ENCODE data around the gene HYDIN. TPM values are rescaled to one million over a fixed set of nuclear protein-coding genes. Genes with fewer than 3 reads are reported as not detected.

The HYDIN gene
- total RNA-seq, 2 experiments from 2014 or later: not detected

DNA sequence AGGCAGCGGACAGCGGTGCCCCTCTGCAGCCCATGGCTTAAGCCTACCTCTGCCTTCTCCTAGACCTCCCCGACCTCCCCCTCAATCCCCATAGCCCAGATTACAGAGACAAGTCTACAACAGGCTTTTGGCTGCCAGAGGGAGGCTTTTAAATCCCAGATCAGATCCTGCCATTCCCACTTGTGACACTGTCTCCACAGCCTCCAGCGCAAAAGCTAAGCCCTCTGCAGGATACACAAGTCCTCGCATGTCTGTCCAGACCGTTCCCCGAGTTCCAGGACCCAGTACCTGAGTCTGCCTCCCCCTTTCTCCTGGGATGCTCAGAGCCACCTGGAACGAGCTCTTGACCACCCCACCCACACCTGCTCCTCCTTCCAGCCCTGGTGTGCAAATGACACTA lies 460.8 kb downstream of the HYDIN start:
- H3K27me3 Mint-ChIP-seq (ENCODE audit: low read depth): no peaks in the 10 kb centered on the region
- intact Hi-C loops (cut with micrococcal nuclease): loop anchor here (10.0 kb wide), 1 partner anchor 605 kb away; no protein-coding TSS in a partner anchor
- H3K36me3 Mint-ChIP-seq (ENCODE audit: low read depth): peaks cover 4% of the 10 kb centered on the region
- no peaks in the 10 kb centered on the region for H3K9me3 Mint-ChIP-seq
- H3K4me3 Mint-ChIP-seq: no peak overlapping the region
- no peak overlapping the region for H3K27ac Mint-ChIP-seq
- CTCF ChIA-PET: interaction anchor here (0.6 to 5.8 kb wide), 11 partner anchors 9 to 142 kb away, joined by 3 to 70 read pairs (median 8); no protein-coding TSS in a partner anchor
- peaks cover 3% of the 10 kb centered on the region for H3K4me1 Mint-ChIP-seq (ENCODE audit: low read depth)
- no peak for DNase-seq

DNA sequence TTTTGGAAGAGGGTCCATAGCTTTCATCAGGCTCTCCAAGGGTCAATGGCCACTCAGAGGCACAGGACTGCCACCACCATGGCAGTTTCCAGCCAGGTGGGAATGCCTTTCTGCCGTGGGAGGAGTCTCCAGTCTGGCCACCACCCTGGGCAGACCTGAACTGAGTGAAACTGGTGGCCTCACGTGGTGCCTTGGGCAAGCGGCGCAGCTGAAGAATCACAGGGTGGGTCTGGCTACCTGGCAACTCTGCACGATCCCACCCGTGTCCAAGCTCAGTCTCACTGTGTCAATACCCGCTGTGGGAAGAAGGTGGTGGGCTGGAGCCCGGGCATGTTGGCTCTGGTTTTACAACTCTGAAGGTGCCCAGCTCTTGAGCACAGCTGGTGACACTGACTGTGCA lies 461.4 kb downstream of the HYDIN start:
- Mint-ChIP-seq H3K4me3 (no peak overlapping the region), H3K4me1 (ENCODE audit: low read depth) (peaks cover 3% of the 10 kb centered on the region), H3K36me3 (ENCODE audit: low read depth) (peaks cover 4% of the 10 kb centered on the region), H3K27me3 (ENCODE audit: low read depth) (no peaks in the 10 kb centered on the region), H3K27ac (no peak overlapping the region), H3K9me3 (no peaks in the 10 kb centered on the region)
- DNase-seq: no peak
- CTCF ChIA-PET: interaction anchor here (1.3 to 5.8 kb wide), 4 partner anchors 10 to 96 kb away, joined by 5 to 70 read pairs (median 10); no protein-coding TSS in a partner anchor
- intact Hi-C loops (cut with micrococcal nuclease): no loop called here

DNA sequence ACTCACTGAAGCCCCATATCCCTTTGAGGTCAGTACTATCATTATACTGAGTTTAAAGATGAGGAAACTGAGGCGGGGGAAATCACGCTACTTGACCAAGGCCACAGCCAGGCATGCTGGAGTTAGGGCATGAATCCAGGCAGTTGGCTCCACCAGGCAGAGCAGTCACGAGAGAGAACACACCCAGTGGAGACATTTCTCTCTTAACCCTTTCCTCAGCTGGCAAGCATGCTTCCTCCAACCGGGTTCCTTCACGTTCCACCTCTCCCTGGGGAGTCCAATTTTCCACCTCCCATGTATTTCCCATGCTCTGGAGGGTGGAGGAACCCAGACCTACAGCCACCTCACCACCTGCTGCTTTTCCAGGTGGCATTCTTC lies 462.3 kb downstream of the HYDIN start:
- peaks cover 3% of the 10 kb centered on the region for H3K36me3 Mint-ChIP-seq (ENCODE audit: low read depth)
- no peak overlapping the region for H3K4me3 Mint-ChIP-seq
- H3K9me3 Mint-ChIP-seq: no peaks in the 10 kb centered on the region
- intact Hi-C loops (cut with micrococcal nuclease): no loop called here
- H3K4me1 Mint-ChIP-seq (ENCODE audit: low read depth): peaks cover 3% of the 10 kb centered on the region
- no peaks in the 10 kb centered on the region for H3K27me3 Mint-ChIP-seq (ENCODE audit: low read depth)
- CTCF ChIA-PET: interaction anchor here (2.2 to 5.8 kb wide), 2 partner anchors 87 to 95 kb away, joined by 7 to 70 read pairs; no protein-coding TSS in a partner anchor
- no peak for DNase-seq
- no peak overlapping the region for H3K27ac Mint-ChIP-seq

DNA sequence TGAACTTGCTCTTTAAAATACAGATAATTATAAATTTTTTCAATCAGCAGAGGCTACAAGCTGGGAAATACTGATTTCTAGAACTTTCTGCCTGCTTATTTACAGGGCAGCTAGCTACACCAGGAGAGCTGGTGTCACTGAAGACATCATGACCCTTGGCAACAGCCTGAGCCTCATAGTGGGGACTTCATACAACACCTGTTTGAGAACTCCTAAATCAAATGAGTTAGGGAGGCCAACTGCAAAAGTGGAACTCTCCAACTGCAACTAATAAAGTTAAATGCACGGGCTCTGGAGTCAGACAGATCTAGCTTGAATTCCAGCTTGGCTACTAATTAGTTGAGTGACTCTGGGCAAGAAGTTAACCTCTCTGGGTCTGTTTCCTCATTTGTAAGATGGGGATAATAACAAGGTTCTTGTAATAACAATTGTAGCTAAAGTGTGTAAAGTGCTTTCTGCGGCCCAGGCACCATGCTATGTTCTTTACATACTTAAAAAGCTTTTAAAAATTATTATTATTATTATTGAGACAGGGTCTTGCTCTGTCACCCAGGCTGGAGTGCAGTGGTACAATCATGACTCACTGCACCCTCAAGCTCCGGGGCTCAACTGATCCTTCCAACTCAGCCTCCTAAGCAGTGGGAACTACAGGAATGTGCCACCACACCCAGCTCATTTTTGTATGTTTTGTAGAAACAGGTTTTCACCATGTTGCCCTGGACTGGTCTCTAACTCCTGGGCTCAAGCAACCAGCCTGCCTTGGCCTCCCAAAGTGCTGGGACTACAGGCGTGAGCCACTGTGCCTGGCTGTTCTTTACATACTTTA lies 462.9 kb downstream of the HYDIN start:
- no peak for DNase-seq
- H3K27me3 Mint-ChIP-seq (ENCODE audit: low read depth): no peaks in the 10 kb centered on the region
- H3K9me3 Mint-ChIP-seq: no peaks in the 10 kb centered on the region
- CTCF ChIA-PET: interaction anchor here (0.6 to 5.8 kb wide), 4 partner anchors 87 to 1158 kb away, joined by 3 to 70 read pairs (median 6); no protein-coding TSS in a partner anchor
- H3K36me3 Mint-ChIP-seq (ENCODE audit: low read depth): peaks cover 3% of the 10 kb centered on the region
- intact Hi-C loops (cut with micrococcal nuclease): no loop called here
- H3K27ac Mint-ChIP-seq: no peak overlapping the region
- no peak overlapping the region for H3K4me3 Mint-ChIP-seq
- H3K4me1 Mint-ChIP-seq (ENCODE audit: low read depth): peaks cover 3% of the 10 kb centered on the region

DNA sequence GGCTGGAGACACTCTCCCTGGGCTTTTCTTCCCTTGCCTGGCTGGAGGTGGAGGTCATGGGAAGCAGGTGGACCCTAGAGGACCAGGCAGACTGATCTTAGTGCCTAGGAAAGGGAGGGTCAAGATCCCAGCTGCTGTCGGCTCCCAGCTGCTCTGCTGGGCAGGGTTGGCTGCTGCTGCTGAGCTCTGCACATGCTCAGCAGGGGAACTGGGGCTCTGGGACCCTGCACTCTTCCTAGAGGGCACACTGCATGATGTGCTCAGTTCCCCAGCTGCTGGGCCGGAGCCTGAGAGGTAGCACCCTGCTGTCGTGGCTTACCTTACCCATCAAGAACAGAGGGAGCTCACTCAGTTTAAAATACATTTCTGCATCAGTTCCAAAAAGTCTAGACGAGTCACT lies 463.9 kb downstream of the HYDIN start:
- H3K36me3 Mint-ChIP-seq (ENCODE audit: low read depth): peaks cover 6% of the 10 kb centered on the region
- no peak overlapping the region for H3K27ac Mint-ChIP-seq
- DNase-seq: no peak
- intact Hi-C loops (cut with micrococcal nuclease): no loop called here
- no peak overlapping the region for H3K4me3 Mint-ChIP-seq
- H3K9me3 Mint-ChIP-seq: no peaks in the 10 kb centered on the region
- peaks cover 3% of the 10 kb centered on the region for H3K4me1 Mint-ChIP-seq (ENCODE audit: low read depth)
- CTCF ChIA-PET: interaction anchor here (1.0 kb wide), 1 partner anchor 113 kb away, joined by 3 read pairs; no protein-coding TSS in a partner anchor
- H3K27me3 Mint-ChIP-seq (ENCODE audit: low read depth): no peaks in the 10 kb centered on the region

DNA sequence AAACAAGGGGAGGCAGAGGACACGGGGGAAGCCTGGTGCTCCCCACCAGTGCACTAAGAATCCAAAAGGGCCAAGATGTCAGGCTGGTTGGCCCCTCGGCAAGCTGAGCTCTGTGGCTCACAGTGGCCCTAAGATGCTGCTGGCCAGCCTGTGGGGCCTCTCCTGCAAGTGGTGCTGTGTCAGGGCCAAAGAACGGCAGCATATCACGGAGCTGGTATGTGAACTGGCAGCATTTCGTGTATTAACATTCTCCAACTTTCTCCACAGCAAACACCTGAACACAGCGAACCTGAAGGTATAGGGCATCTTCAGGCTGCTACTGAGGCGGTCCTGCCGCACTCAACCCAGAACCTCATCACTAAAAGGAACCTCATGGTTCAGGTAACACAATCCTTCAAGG lies 464.3 kb downstream of the HYDIN start:
- Mint-ChIP-seq H3K36me3 (ENCODE audit: low read depth) (peaks cover 8% of the 10 kb centered on the region), H3K4me1 (ENCODE audit: low read depth) (peaks cover 3% of the 10 kb centered on the region), H3K27ac (no peak overlapping the region), H3K4me3 (no peak overlapping the region), H3K9me3 (no peaks in the 10 kb centered on the region), H3K27me3 (ENCODE audit: low read depth) (no peaks in the 10 kb centered on the region)
- intact Hi-C loops (cut with micrococcal nuclease): no loop called here
- CTCF ChIA-PET: interaction anchor here (1.0 kb wide), 1 partner anchor 113 kb away, joined by 3 read pairs; no protein-coding TSS in a partner anchor
- DNase-seq: no peak

DNA sequence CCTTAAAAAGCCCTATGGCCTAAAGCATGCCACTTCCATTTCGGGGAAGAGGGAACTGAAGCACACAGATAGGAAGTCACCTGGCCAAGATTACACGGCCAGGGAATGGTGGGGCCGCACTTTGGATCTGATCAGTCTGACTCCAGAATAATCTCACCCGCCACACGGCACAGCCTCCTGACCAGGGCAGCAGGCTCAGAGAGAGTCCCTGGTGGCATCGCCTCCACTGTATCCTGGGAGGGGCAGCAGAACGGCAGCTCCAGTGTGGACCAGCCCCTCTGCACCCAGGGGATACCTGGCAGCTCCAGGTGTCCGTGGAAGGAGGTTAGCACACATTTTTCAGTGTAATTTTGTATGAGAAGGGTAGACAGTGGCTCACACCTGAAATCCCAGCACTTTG lies 465.0 kb downstream of the HYDIN start:
- Mint-ChIP-seq H3K27ac (no peak overlapping the region), H3K4me1 (ENCODE audit: low read depth) (peaks cover 3% of the 10 kb centered on the region), H3K27me3 (ENCODE audit: low read depth) (no peaks in the 10 kb centered on the region), H3K36me3 (ENCODE audit: low read depth) (peaks cover 8% of the 10 kb centered on the region), H3K9me3 (no peaks in the 10 kb centered on the region), H3K4me3 (no peak overlapping the region)
- CTCF ChIA-PET: no interaction called here
- no peak for DNase-seq
- intact Hi-C loops (cut with micrococcal nuclease): no loop called here

DNA sequence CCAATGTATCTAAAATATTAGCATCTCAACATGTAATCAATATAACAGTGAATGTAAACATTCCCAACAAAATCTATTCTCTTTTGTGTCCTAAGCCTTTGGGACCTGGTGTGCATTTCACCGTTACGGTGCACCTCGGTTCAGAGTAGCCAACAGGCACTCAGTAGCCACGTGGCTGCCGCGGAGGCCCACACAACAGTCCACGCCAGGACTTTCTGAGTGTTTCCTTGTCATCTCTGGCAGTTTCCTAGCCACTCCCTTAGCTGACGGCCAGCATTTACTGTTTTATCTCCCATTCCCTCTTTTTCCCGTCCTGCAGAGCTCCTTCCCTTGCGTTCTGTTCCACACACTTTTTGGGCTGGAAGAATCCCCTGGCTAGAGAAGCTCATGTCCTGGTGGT lies 465.9 kb downstream of the HYDIN start:
- H3K27me3 Mint-ChIP-seq (ENCODE audit: low read depth): no peaks in the 10 kb centered on the region
- no peak for DNase-seq
- H3K27ac Mint-ChIP-seq: no peak overlapping the region
- peaks cover 7% of the 10 kb centered on the region for H3K36me3 Mint-ChIP-seq (ENCODE audit: low read depth)
- CTCF ChIA-PET: interaction anchor here (0.6 kb wide), 1 partner anchor 19 kb away, joined by 4 read pairs; no protein-coding TSS in a partner anchor
- peaks cover 4% of the 10 kb centered on the region for H3K4me1 Mint-ChIP-seq (ENCODE audit: low read depth)
- H3K9me3 Mint-ChIP-seq: no peaks in the 10 kb centered on the region
- H3K4me3 Mint-ChIP-seq: no peak overlapping the region
- intact Hi-C loops (cut with micrococcal nuclease): no loop called here

DNA sequence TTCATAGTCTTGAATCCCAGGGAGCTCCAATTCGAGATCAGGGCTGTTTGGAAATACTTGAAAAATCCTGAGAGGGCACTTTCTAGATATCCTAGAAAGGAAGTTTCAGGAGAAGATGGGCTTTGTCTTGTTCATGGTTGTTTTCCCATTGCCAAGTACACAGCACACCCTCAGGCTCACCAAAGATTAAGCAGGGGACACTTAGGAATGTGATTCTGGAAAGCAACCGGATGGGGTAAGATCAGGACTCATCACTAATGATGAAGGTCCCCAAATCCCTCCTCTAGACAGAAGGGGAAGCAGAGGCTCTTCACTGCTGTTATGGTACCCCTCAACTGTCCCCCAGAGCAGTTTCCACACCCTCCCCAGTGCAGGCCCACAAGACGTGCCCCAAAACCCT lies 470.3 kb downstream of the HYDIN start:
- Mint-ChIP-seq H3K36me3 (ENCODE audit: low read depth) (peaks cover 16% of the 10 kb centered on the region), H3K27me3 (ENCODE audit: low read depth) (no peaks in the 10 kb centered on the region), H3K4me3 (no peak overlapping the region), H3K4me1 (ENCODE audit: low read depth) (peaks cover 4% of the 10 kb centered on the region), H3K27ac (no peak overlapping the region), H3K9me3 (no peaks in the 10 kb centered on the region)
- no peak for DNase-seq
- intact Hi-C loops (cut with micrococcal nuclease): no loop called here
- CTCF ChIA-PET: interaction anchor here (0.7 kb wide), 1 partner anchor 11 kb away, joined by 3 read pairs; no protein-coding TSS in a partner anchor

DNA sequence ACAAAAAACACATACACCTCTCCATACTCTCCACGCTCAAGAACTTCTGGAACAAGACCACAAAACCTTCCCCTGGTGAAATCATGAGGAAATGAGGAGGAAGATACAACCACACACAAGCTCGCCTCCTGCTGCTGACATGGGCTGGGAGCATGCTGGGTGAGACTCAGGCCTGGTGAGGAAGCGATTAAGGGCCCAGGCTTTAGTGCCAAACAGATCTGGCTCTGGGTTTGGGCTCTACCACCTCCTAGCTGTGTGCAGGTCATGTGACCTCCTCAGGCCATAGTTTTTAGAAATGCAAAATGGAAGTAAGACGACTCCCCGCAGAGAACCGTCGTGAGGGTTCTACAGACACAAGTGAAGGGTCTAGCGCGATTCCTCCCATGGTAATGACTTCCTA lies 470.9 kb downstream of the HYDIN start:
- H3K36me3 Mint-ChIP-seq (ENCODE audit: low read depth): peaks cover 15% of the 10 kb centered on the region
- intact Hi-C loops (cut with micrococcal nuclease): no loop called here
- H3K4me1 Mint-ChIP-seq (ENCODE audit: low read depth): peaks cover 4% of the 10 kb centered on the region
- no peak for DNase-seq
- H3K9me3 Mint-ChIP-seq: no peaks in the 10 kb centered on the region
- H3K27me3 Mint-ChIP-seq (ENCODE audit: low read depth): no peaks in the 10 kb centered on the region
- no peak overlapping the region for H3K27ac Mint-ChIP-seq
- CTCF ChIA-PET: interaction anchor here (0.7 kb wide), 1 partner anchor 12 kb away, joined by 3 read pairs; no protein-coding TSS in a partner anchor
- H3K4me3 Mint-ChIP-seq: no peak overlapping the region

DNA sequence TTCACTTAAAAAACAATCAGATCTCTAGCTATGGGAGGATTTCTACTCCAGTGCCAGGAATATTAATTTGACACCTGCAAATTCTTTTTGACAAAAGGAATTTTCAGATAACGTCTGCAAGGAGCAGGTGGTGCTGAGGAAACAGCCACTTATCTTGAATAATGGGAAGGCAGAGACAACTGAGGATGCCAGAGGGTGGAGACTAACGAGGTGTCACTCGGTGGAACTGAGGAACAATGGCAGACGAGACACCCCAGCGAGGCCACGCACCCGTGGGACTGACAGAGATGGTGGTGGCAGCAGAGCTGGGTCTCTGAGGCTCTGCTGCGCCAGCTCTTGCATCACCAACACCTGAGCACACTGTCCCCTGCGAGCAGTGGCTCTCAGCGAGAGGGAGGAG lies 471.7 kb downstream of the HYDIN start:
- intact Hi-C loops (cut with micrococcal nuclease): no loop called here
- no peaks in the 10 kb centered on the region for H3K27me3 Mint-ChIP-seq (ENCODE audit: low read depth)
- DNase-seq: no peak
- no peak overlapping the region for H3K27ac Mint-ChIP-seq
- no peaks in the 10 kb centered on the region for H3K9me3 Mint-ChIP-seq
- H3K4me3 Mint-ChIP-seq: no peak overlapping the region
- CTCF ChIA-PET: no interaction called here
- peaks cover 4% of the 10 kb centered on the region for H3K4me1 Mint-ChIP-seq (ENCODE audit: low read depth)
- H3K36me3 Mint-ChIP-seq (ENCODE audit: low read depth): peaks cover 16% of the 10 kb centered on the region

Data from activated naive CD4-positive, alpha-beta T cell treated with anti-CD3 and anti-CD28 coated beads for 36 hours (primary cell).